HEK293 (cell line): ENCODE measurements around the gene COL6A6.
A peak's percentile ranks its signal among the peaks of the same experiment; 100 is the strongest.

ENCODE experiments used
- CTCF ChIA-PET: fragments of 350-600 bp; formaldehyde crosslinking; extraction: SDS; loops from one replicate; lab custom pipeline; 2021; ENCODE audit warnings: antibody characterized with exemption; lab: Yijun Ruan, JAX
- POLR2A ChIA-PET: fragments of 300-600 bp; formaldehyde crosslinking; extraction: SDS; loops from one replicate; lab custom pipeline; 2020; ENCODE audit warnings: antibody characterized with exemption, inconsistent platforms; lab: Yijun Ruan, JAX
- H3K27ac ChIP-seq: fragments of 200-500 bp; sonication (Bioruptor generic); 2 replicates; pipeline ENCODE4 v1.5.1; 2014; ENCODE audit warnings: low read depth, low read length, control low read depth, inconsistent platforms; ENCODE audit errors: extremely low read depth
- H3K36me3 ChIP-seq, 2 experiments: fragments of 200-500 bp in 1 of 2; sonication (Bioruptor generic) in 1 of 2; 1 replicate in 1 of 2; 2 replicates in 1 of 2; pipeline ENCODE4 v1.5.1; 2014 to 2017; ENCODE audit warnings: inconsistent platforms in 2 of 2, low read length in 2 of 2; ENCODE audit not compliant: control insufficient read depth in 2 of 2, insufficient read depth in 1 of 2
- H3K4me1 ChIP-seq: fragments of 200-500 bp; sonication (Bioruptor generic); 2 replicates; pipeline ENCODE4 v1.5.1; 2014; ENCODE audit warnings: mild to moderate bottlenecking, low read length, inconsistent platforms; ENCODE audit not compliant: control insufficient read depth, insufficient read depth
- H3K4me3 ChIP-seq: 2 replicates; pipeline ENCODE4 v1.5.1; 2011; ENCODE audit warnings: low read depth, mild to moderate bottlenecking, control low read depth, low read length, moderate library complexity
- H3K9me3 ChIP-seq: fragments of 200-500 bp; sonication (Bioruptor generic); 2 replicates; pipeline ENCODE4 v1.5.1; 2014; ENCODE audit warnings: low read depth, low read length, inconsistent platforms; ENCODE audit not compliant: control insufficient read depth, insufficient read depth
- HOXC10 ChIP-seq: sonication (generic); formaldehyde crosslinking; IDR thresholded peaks from 2 replicates; pipeline ENCODE4 v1.8.1; 2023; ENCODE audit warnings: mild to moderate bottlenecking, missing genetic modification reagents
- KLF17 ChIP-seq: fragments of 450-650 bp; formaldehyde crosslinking; IDR thresholded peaks from 2 replicates; pipeline ENCODE4 v1.5.1; 2016; ENCODE audit warnings: missing biosample characterization, missing genetic modification characterization
- MYNN ChIP-seq: fragments of 450-650 bp; formaldehyde crosslinking; IDR thresholded peaks from 2 replicates; pipeline ENCODE4 v1.5.1; 2016; ENCODE audit warnings: missing biosample characterization, missing genetic modification characterization, borderline replicate concordance
- SCRT2 ChIP-seq: fragments of 450-650 bp; formaldehyde crosslinking; IDR thresholded peaks from 2 replicates; pipeline ENCODE4 v1.5.1; 2016; ENCODE audit warnings: missing biosample characterization, missing genetic modification characterization
- SP2 ChIP-seq: fragments of 450-650 bp; formaldehyde crosslinking; IDR thresholded peaks from 2 replicates; pipeline ENCODE4 v1.5.1; 2016; ENCODE audit warnings: missing biosample characterization, missing genetic modification characterization
- SP3 ChIP-seq: fragments of 450-650 bp; formaldehyde crosslinking; IDR thresholded peaks from 2 replicates; pipeline ENCODE4 v1.5.1; 2016; ENCODE audit warnings: missing biosample characterization, missing genetic modification characterization
- ZBTB11 ChIP-seq: fragments of 450-650 bp; formaldehyde crosslinking; conservative IDR thresholded peaks from 2 replicates; pipeline ENCODE4 v1.5.1; 2016; ENCODE audit warnings: low read depth, missing biosample characterization, missing genetic modification characterization
- ZBTB17 ChIP-seq: fragments of 450-650 bp; formaldehyde crosslinking; IDR thresholded peaks from 2 replicates; pipeline ENCODE4 v1.5.1; 2016; ENCODE audit warnings: missing biosample characterization, missing genetic modification characterization
- ZNF362 ChIP-seq: fragments of 450-650 bp; formaldehyde crosslinking; IDR thresholded peaks from 2 replicates; pipeline ENCODE4 v1.5.1; 2016; ENCODE audit warnings: missing biosample characterization, missing genetic modification characterization
- ZNF37A ChIP-seq: fragments of 450-650 bp; IDR thresholded peaks from 2 replicates; pipeline ENCODE4 v1.5.1; 2018; ENCODE audit warnings: missing biosample characterization, missing genetic modification characterization
- ZNF398 ChIP-seq: fragments of 450-650 bp; formaldehyde crosslinking; IDR thresholded peaks from 2 replicates; pipeline ENCODE4 v1.5.1; 2017; ENCODE audit warnings: missing biosample characterization, missing genetic modification characterization
- ZNF426 ChIP-seq: fragments of 450-650 bp; formaldehyde crosslinking; IDR thresholded peaks from 2 replicates; pipeline ENCODE4 v1.5.1; 2017; ENCODE audit warnings: missing biosample characterization, missing genetic modification characterization, mild to moderate bottlenecking, inconsistent platforms, moderate library complexity
- ZNF449 ChIP-seq: fragments of 450-650 bp; formaldehyde crosslinking; IDR thresholded peaks from 2 replicates; pipeline ENCODE4 v1.5.1; 2017; ENCODE audit warnings: missing biosample characterization, mild to moderate bottlenecking, missing genetic modification characterization, moderate library complexity
- ZNF660 ChIP-seq: fragments of 450-650 bp; IDR thresholded peaks from 2 replicates; pipeline ENCODE4 v1.5.1; 2018; ENCODE audit warnings: missing biosample characterization, mild to moderate bottlenecking, missing genetic modification characterization
- ZSCAN30 ChIP-seq: fragments of 450-650 bp; IDR thresholded peaks from 2 replicates; pipeline ENCODE4 v1.5.1; 2018; ENCODE audit warnings: missing biosample characterization, mild to moderate bottlenecking, missing genetic modification characterization, moderate library complexity

COL6A6 gene

GRCh38 chr3:130529486-130530215, 12.7 kb downstream of the COL6A6 start:
- no peak overlapping the region for H3K27ac ChIP-seq
- CTCF ChIA-PET, result interaction anchor here (0.7 to 0.8 kb wide), 3 partner anchors 9 to 33 kb away, joined by 3 to 4 read pairs (median 3); no protein-coding TSS in a partner anchor
- no peak overlapping the region for H3K4me3 ChIP-seq
- POLR2A ChIA-PET, result no interaction called here
- TF ChIP-seq ZNF398 (tag by site-specific recombination) (no peak), SP2 (tag by site-specific recombination) (no peak), SCRT2 (tag by site-specific recombination) (peak; percentile 32; the same call in 1 of the 2 replicates)
- H3K36me3 ChIP-seq, result no peaks in the 10 kb centered on the region
- no peaks in the 10 kb centered on the region for H3K4me1 ChIP-seq
- H3K9me3 ChIP-seq, result no peaks in the 10 kb centered on the region

- Histone ChIP-seq H3K27ac (no peak overlapping the region), H3K9me3 (no peaks in the 10 kb centered on the region), H3K36me3 (no peaks in the 10 kb centered on the region), H3K4me3 (no peak overlapping the region)
- CTCF ChIA-PET, result no interaction called here
- TF ChIP-seq ZBTB17 (tag by site-specific recombination) (no peak), HOXC10 (CRISPR knock-in tag) (no peak), ZBTB11 (no peak)
- TF ChIP-seq, all 188 proteins: peak for 0
- no peaks in the 10 kb centered on the region for H3K4me1 ChIP-seq
- POLR2A ChIA-PET, result no interaction called here
Observed at GRCh38 chr3:130533247-130533646, 16.3 kb downstream of the COL6A6 start.

- ChIA-PET POLR2A (no interaction called here), CTCF (interaction anchor here (0.7 to 4.3 kb wide), 7 partner anchors 9 to 262 kb away, joined by 3 to 39 read pairs (median 3); no protein-coding TSS in a partner anchor)
- Histone ChIP-seq H3K27ac (no peak overlapping the region), H3K36me3 (no peaks in the 10 kb centered on the region), H3K4me1 (no peaks in the 10 kb centered on the region), H3K9me3 (no peaks in the 10 kb centered on the region), H3K4me3 (no peak overlapping the region)
- TF ChIP-seq ZNF362 (no peak), ZSCAN30 (tag by site-specific recombination) (no peak), ZNF37A (no peak), ZNF426 (tag by site-specific recombination) (no peak), ZNF449 (tag by site-specific recombination) (no peak), SP3 (tag by site-specific recombination) (no peak), MYNN (tag by site-specific recombination) (no peak), KLF17 (tag by site-specific recombination) (no peak), ZNF660 (tag by site-specific recombination) (no peak)
Observed at GRCh38 chr3:130537673-130538304, 20.8 kb downstream of the COL6A6 start.
